ENCODE data around the gene PLEKHG4B. TPM values are rescaled to one million over a fixed set of nuclear protein-coding genes. Genes with fewer than 3 reads are reported as not detected.
"Not testable (repeated sequence)": the region's sequence is repeated elsewhere in the genome, so short reads cannot be mapped to it uniquely, and the experiment has no call there.

Gene PLEKHG4B
- total RNA-seq, 2 donors from 2014 or later: 0.08 to 0.48 TPM

DNA sequence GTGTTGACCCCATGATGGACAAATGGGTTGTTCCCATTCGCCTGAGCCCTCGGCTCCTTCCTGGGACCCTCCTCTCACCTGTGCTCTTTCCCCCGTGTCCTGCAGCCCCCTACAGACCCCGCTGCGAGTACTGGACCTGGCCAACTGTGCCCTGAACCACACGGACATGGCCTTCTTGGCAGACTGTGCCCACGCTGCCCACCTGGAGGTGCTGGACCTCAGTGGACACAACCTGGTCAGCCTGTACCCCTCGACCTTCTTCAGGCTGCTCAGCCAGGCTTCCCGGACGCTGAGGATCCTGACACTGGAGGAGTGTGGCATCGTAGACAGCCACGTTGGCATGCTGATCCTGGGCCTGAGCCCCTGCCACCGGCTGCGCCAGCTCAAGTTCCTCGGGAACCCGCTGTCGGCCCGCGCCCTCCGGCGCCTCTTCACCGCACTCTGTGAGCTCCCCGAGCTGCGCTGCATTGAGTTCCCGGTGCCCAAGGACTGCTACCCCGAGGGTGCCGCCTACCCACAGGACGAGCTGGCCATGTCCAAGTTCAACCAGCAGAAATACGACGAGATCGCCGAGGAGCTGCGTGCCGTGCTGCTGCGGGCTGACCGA lies 102.7 kb downstream of the PLEKHG4B start:
- no peak for DNase-seq (ENCODE audit: low spot score)
- Histone ChIP-seq H3K27me3 (no peaks in the 10 kb centered on the region), H3K4me1 (peaks cover 0 to 36% of the 10 kb centered on the region in 2 donors), H3K9me3 (no peaks in the 10 kb centered on the region), H3K36me3 (no peaks in the 10 kb centered on the region), H3K4me3 (no peak overlapping the region), H3K27ac (peak overlapping the region; percentile 93 to 94)
- TF ChIP-seq, protein P1, sequence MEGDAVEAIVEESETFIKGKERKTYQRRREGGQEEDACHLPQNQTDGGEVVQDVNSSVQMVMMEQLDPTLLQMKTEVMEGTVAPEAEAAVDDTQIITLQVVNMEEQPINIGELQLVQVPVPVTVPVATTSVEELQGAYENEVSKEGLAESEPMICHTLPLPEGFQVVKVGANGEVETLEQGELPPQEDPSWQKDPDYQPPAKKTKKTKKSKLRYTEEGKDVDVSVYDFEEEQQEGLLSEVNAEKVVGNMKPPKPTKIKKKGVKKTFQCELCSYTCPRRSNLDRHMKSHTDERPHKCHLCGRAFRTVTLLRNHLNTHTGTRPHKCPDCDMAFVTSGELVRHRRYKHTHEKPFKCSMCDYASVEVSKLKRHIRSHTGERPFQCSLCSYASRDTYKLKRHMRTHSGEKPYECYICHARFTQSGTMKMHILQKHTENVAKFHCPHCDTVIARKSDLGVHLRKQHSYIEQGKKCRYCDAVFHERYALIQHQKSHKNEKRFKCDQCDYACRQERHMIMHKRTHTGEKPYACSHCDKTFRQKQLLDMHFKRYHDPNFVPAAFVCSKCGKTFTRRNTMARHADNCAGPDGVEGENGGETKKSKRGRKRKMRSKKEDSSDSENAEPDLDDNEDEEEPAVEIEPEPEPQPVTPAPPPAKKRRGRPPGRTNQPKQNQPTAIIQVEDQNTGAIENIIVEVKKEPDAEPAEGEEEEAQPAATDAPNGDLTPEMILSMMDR (IDR thresholded peaks at IDR 0.05): no peak

DNA sequence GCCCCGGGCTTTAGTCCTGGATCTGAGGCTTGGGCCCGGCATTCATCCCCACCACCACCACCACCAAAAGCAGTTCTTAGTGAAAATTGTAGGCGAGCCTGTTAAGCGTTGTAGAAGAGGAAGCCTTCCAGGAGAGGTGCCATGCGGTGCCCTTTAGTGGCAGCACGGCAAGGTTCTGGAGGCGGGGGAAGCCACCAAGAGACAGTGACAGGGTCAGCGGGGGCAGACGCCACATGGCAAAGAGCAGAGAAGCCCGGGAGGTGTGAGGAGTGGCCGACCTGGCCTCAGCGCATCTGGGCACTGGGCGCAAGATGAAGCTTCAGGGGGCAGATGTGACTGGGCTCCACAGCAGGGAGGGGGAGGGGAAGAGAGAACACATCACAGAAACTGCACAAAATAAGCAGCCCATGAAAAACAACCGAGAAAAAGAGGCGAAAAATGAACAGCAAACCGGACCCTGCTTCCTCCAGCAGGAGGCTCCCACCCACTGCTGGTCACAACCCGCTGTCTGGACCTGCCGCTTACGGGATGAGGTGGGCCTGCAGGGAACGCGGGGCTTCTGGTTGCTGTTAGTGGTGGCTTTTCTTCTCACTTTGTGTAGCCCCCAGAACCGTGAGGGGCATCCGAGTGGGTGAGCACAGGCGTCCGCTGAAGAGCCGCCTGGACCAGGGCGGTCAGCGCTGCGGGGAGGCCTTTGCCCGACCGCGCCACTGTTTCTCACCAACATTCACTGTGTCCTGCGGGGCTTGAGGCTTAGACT lies 103.6 kb downstream of the PLEKHG4B start:
- DNase-seq (ENCODE audit: low spot score): no peak
- H3K9me3 ChIP-seq: no peaks in the 10 kb centered on the region
- no peaks in the 10 kb centered on the region for H3K36me3 ChIP-seq
- peak overlapping the region; percentile 93 to 94 for H3K27ac ChIP-seq
- H3K27me3 ChIP-seq: no peaks in the 10 kb centered on the region
- H3K4me1 ChIP-seq: peaks cover 0 to 31% of the 10 kb centered on the region in 2 donors
- TF ChIP-seq, protein P1 (IDR thresholded peaks at IDR 0.05): no peak
- no peak overlapping the region for H3K4me3 ChIP-seq

DNA sequence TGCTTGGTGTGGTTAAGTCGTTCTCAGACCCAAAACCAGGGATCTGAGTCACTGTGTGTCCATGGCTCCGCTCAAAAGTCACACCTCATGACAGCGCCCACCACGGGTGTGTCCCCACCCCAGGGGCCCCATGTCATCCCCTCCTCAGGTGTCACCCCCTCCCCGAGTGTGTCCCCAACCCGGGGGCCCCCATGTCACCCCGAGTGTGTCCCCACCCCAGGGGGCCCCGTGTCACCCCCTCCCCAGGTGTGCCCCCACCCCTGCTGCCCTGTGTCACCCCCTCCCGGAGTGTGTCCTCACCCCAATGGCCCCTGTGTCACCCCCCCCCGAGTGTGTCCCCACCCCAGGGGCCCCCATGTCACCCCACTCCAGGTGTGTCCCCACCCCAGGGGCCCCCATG lies 104.4 kb downstream of the PLEKHG4B start:
- Histone ChIP-seq H3K27ac (peak overlapping the region; percentile 93 to 94), H3K4me3 (no peak overlapping the region), H3K27me3 (no peaks in the 10 kb centered on the region), H3K9me3 (no peaks in the 10 kb centered on the region), H3K4me1 (peaks cover 0 to 29% of the 10 kb centered on the region in 2 donors), H3K36me3 (no peaks in the 10 kb centered on the region)
- TF ChIP-seq, protein P1 (IDR thresholded peaks at IDR 0.05): no peak
- DNase-seq (ENCODE audit: low spot score): no peak

DNA sequence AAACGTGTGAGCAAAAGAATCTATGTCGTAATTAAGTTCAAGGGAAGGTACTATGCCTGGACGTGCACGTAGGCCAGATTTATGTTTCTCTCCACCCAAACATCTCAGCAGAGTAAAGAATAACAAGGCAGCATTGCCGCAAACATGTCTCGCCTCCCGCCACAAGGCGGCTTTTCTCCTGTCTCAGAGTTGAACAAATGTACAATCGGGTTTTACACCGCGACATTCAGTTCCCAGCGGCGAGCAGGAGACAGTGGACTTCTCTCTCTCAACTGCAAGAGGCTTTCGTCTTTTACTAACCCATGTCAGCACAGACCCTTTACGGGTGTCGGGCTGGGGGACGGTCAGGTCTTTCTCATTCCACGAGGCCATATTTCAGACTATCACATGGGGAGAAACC lies 105.1 kb downstream of the PLEKHG4B start:
- not testable (repeated sequence) for DNase-seq (ENCODE audit: low spot score); H3K27me3 ChIP-seq; H3K9me3 ChIP-seq; H3K27ac ChIP-seq; H3K4me3 ChIP-seq; H3K36me3 ChIP-seq
- peaks cover 0 to 22% of the 10 kb centered on the region in 2 donors for H3K4me1 ChIP-seq

DNA sequence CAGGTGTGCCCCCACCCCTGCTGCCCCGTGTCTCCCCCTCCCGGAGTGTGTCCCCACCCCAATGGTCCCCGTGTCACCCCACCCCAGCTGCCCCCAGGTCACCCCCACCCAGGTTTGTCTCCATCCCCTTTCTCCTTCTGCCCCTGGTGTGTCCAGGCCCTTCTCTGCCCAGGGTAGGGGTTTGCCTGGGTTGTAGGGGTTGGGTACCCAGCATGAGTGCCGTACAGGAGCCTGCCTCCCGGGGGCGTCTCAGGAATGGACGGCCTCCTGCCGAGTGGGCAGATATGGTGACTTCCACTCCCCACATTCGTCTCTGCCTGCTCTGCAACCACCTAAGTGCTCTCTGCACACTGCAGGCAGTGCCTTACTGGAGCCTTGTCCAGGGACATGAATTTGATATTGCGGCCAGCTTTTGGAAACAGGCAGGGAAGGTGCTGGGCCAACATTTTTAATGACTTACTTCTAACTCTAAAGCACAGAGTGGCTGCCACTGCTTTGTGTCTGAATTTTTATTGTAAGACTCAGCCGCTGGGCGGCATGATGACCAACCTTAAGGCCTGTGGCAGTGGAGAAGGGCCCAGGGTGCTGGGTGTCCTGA lies 106.0 kb downstream of the PLEKHG4B start:
- Histone ChIP-seq H3K36me3 (peaks cover under 1% of the 10 kb centered on the region), H3K4me1 (peaks cover 0 to 22% of the 10 kb centered on the region in 2 donors), H3K4me3 (no peak overlapping the region), H3K27ac (peak overlapping the region; percentile 3 to 51), H3K9me3 (no peaks in the 10 kb centered on the region), H3K27me3 (no peaks in the 10 kb centered on the region)
- DNase-seq (ENCODE audit: low spot score): no peak
- TF ChIP-seq, protein P1 (IDR thresholded peaks at IDR 0.05): no peak

DNA sequence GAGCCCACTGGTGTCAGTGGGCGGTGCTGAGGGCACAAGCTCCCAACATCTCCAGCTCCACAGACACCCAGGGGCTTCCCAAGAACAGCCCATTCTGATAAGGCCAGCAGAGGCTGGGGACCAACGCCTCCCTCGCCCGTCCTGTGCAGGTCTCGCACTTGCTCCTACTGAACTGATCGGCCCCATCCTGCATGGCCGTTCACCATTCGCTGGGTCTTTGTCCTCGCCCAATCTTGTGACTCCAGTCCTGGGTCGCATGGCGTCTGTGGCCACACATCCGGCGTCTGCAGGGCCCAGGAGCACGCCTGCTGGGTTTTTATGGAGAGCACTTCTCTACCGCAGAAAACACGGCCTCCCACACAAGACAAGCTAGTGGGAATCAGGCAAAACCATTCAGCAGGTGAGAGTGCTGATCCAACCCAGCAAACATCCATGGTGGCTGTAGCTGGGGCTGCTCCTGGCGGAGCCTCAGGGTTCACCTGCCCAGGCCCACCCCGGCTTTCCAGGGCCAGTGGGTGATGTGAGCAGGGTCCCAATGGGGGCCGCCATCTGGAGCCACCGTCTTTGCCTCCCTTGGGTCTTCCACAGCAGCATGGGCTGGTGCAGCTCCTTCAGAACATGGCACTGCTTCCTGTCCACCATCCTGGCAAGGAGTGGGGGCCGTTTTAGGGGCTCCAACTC lies 106.7 kb downstream of the PLEKHG4B start:
- no peak for DNase-seq (ENCODE audit: low spot score)
- Histone ChIP-seq H3K27me3 (no peaks in the 10 kb centered on the region), H3K4me3 (no peak overlapping the region), H3K36me3 (peaks cover 7% of the 10 kb centered on the region), H3K27ac (peak overlapping the region; percentile 3 to 51), H3K9me3 (no peaks in the 10 kb centered on the region), H3K4me1 (peaks cover 0 to 17% of the 10 kb centered on the region in 2 donors)
- TF ChIP-seq, protein P1 (IDR thresholded peaks at IDR 0.05): no peak

Measured in right atrium auricular region (tissue), 2 donors.